GM19452 (cell line): ENCODE data around the gene STAT3.
"Not testable (repeated sequence)": the region's sequence is repeated elsewhere in the genome, so short reads cannot be mapped to it uniquely, and the experiment has no call there.

ENCODE experiments used
- ATAC-seq: cut with Tn5 transposase; IDR thresholded peaks from one replicate; pipeline ENCODE4 v1.9.1; 2021; ENCODE audit not compliant: unreplicated experiment

STAT3 gene

DNA sequence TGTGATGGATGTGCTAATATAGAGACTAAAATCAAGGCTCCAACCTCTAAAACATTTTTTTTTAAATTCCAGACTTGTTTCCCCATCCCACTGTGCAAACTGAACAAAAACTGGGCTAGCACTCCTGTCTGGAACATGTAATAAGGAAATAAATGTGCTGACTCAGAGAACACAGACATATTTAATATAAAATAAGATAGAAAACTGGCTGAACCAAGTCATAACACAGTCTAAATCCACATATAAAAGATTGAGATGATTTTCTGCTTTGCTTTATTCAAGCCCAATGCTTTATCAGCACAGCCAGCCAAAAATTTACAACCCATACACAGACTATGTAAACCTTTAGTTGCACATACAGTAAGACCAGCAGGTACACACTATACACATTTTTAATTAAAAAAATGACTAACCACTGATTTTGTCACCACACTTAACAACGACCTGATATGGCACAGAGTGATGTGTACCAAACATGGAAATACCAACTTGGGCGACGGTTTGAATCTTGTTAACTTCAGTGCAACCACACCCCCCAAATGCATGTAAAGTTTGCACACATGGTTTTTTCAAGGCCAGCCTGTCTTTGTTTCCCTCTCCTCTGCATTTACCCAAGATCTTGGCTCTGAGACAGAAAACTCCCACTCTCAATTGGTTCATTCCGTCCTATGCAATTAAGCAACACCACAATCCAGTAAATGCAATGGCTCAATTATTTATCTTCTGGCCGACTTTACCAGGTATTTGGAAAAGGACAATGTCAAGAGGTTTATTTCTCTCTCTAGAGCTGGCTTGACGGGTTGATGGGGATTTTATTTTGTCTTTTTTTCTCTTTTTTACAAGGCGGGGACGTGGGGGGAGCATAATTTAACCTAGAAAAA, 1.2 kb downstream of the STAT3 start:
- ATAC-seq: no peak

DNA sequence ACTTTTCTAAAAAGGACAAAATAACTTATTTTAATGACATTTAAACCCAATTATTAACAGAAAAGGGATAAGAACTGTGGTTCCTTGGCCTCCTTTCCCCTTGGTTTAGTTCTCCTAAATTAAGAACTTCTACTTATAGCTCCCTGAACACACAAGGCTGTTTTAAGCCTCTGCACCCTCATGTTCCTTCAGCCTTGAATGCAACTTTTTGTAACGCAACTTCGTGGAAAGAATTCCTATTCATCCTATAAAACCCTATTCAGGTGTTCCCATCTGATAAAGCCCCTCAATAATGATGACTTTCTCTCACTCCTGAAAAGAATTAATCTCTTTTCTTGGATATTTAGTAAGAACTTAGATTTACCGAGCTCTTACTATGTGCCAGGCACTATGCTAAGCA, 6.3 kb downstream of the STAT3 start:
- ATAC-seq: no peak

- ATAC-seq: no peak
These were observed 7.3 kb downstream of the STAT3 start for GRCh38 chr17:42380935-42381334.

- ATAC-seq: no peak
These were observed 9.2 kb downstream of the STAT3 start for GRCh38 chr17:42378959-42379594.

DNA sequence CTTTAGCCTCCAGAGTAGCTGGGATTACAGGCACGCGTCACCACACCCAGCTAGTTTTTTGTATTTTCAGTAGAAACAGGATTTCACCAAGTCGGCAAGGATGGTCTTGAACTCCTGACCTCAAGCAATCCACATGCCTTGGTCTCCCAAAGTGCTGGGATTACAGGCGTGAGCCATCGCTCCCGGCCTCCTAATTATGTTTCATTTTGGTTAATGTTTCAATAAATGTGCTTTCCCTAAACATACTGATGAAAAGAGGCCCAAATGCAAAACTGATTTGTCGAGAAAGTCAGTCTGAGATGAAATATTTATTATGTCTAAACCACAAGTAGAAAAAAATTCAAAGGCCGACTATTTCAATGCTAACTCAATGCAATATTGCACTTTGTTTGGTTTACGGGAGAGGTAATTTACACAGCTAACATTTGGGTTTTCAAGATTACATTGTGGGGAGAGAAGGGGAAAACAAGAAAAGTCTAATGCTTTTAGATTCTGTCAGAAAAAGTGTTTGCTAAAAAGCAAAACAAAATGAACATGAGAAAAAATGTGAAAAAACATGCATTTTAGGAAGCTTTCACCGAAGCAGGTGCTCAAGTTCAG, 9.8 kb downstream of the STAT3 start:
- no peak for ATAC-seq

GRCh38 chr17:42373896-42374295, 14.3 kb downstream of the STAT3 start:
- no peak for ATAC-seq

- no peak for ATAC-seq
These were observed 16.1 kb downstream of the STAT3 start for GRCh38 chr17:42372142-42372541.

- not testable (repeated sequence) for ATAC-seq
These were observed 19.3 kb downstream of the STAT3 start for GRCh38 chr17:42368797-42369561.

DNA sequence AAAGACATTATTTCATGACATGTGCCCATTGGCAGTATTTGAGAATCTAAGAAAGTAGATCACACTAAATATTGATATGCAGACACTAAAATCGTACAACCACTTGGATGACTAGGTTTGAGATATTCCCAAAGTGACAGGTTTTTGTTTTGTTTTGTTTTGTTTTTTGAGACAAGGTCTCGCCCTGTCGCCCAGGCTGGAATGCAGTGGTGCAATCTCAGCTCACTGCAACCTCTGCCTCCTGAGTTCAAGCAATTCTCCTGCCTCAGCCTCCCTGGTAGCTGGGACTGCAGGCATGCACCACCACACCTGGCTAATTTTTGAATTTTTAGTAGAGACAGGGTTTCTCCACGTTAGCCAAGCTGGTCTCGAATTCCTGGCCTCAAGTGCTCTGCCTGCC, 19.9 kb downstream of the STAT3 start:
- ATAC-seq: not testable (repeated sequence)

DNA sequence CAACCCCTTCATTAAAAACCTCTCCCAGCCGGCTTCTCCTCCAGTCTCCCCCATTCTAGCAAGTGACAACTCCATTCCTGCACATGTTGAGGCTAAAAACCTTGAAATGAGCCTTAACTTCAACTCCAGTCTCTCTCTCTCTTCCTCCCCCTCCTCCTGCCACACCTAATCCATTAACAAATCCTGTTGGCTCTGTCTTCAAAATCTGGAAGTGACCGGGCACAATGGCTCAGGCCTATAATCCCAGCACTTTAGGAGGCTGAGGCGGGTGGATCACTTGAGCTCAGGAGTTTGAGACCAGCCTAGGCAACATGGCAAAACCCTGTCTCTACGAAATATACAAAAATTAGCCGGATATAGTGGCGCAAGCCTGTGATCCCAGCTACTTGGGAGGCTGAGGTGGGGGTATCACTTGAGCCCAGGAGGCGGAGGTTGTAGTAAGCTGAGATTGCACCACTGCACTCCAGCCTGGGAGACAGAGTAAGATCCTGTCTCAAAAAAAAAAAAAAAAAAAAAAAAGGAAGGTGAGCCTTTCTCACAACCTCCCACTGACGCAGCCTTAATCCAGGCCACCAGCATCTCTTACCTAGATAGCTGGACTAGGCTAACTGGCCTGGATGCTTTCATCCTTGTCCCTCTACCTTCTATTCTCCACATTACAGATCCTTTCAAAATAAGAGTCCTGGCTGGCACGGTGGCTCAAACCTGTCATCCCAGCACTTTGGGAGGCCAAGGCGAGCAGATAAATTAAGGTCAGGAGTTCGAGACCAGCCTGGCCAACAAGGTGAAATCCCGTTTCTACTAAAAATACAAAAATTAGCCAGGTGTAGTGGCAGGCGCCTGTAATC, 21.8 kb downstream of the STAT3 start:
- not testable (repeated sequence) for ATAC-seq

- ATAC-seq: no peak
These were observed 23.1 kb downstream of the STAT3 start for GRCh38 chr17:42365136-42365535.

GRCh38 chr17:42363767-42364585, 24.3 kb downstream of the STAT3 start:
- ATAC-seq: no peak

- ATAC-seq: no peak
These were observed 25.0 kb downstream of the STAT3 start for GRCh38 chr17:42363231-42363630.

- ATAC-seq: no peak
These were observed 25.8 kb downstream of the STAT3 start for GRCh38 chr17:42362245-42362961.

DNA sequence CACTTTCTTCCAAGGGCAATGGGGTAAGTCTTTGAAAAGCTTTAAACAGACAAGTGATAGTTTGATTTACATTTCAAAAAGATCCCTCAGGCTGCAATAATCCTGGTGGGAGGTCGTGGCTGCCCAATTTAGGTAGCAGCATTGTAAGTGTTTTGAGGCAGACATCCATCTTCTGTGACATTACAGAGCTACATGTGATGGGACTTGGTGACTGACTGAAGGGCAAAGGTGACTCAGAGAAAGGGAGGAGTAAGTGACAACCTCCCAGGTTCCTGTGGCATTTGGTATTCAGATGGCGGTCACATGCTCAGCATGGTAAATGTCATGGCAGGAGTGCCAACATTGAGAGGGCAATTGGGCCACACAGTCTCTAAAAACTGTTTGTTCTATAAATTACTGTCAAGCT, 26.5 kb downstream of the STAT3 start:
- no peak for ATAC-seq

- ATAC-seq: not testable (repeated sequence)
These were observed 27.9 kb downstream of the STAT3 start for GRCh38 chr17:42360388-42360787.

DNA sequence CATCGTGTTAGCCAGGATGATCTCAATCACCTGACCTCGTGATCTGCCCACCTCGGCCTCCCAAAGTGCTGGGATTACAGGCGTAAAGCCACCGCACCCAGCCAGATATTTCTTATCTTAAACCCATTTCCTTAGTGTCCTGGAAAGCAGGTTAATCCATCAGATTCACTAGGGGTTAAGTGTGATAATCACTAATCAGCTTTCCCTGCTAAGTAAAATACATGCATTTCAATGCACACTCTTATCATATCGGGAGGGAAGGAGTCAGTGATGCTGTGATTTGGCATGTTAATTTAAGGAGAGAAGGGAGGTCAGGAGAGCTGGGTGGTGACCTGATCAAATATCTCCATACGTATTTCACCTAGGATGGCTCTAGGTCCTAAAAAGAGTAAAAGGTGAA, 29.1 kb downstream of the STAT3 start:
- no peak for ATAC-seq

DNA sequence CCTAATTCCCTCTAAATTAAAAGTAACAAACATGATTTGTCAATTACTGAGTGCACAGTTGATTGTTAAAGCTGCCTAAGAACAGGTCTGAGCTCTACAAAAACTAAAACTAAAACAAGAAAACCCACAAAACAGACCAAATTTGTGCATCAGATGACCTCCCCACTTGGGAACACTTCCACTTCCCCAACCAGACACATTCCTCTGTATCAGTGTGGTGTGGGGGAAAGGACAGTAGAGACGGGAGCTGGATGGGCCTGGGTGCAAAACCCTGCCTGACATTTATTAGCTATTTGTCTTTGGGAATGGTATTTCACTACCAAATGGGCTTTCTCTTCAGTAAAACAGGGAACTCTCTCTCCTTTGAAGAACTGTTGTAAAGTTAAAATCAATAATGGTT, 29.8 kb downstream of the STAT3 start:
- no peak for ATAC-seq
